Mammary epithelial cell (primary cell): ENCODE data around the gene CORO2B.

Source experiments
- CTCF ChIP-seq, 2 donors: IDR thresholded peaks in 1 of 2; conservative IDR thresholded peaks in 1 of 2; 2 replicates each; pipeline ENCODE4 v1.5.1; 2011 to 2012; ENCODE audit warnings: inconsistent platforms in 2 of 2, low read length in 2 of 2, mild to moderate bottlenecking in 2 of 2, control low read depth in 1 of 2, low read depth in 1 of 2; ENCODE audit not compliant: insufficient read depth in 1 of 2; ENCODE audit errors: extremely low read depth in 1 of 2
- EZH2 ChIP-seq: IDR thresholded peaks from 2 replicates; pipeline ENCODE4 v1.6.1; 2012; ENCODE audit warnings: low read length, inconsistent platforms, borderline replicate concordance

- no peak for TF ChIP-seq CTCF (conservative IDR thresholded peaks at IDR 0.05 in 1 of 2, IDR thresholded peaks at IDR 0.05 in 1 of 2; ENCODE audit: extremely low read depth in 1 of 2, insufficient read depth in 1 of 2, low read depth in 1 of 2, low read length in 2 of 2)
- TF ChIP-seq EZH2, result no peak
Measured at GRCh38 chr15:68767833-68768232, 189.0 kb downstream of the CORO2B start.
